Amniotic stem cell (primary cell): ENCODE data around the gene IL18BP.

Source experiments
- DNase-seq: peaks from one replicate; lab custom pipeline; 2025; lab: John Stamatoyannopoulos, UW

The IL18BP gene

GRCh38 chr11:71996946-71997345 lies 1.8 kb upstream of the IL18BP start:
- DNase-seq = no peak

GRCh38 chr11:71997594-71997993 lies 1.1 kb upstream of the IL18BP start:
- DNase-seq = no peak

GRCh38 chr11:71998061-71998460 lies 648 bp upstream of the IL18BP start:
- no peak for DNase-seq

- no peak for DNase-seq
These were observed 653 bp downstream of the IL18BP start for GRCh38 chr11:71999362-71999761.

- no peak for DNase-seq
These were observed 1.1 kb downstream of the IL18BP start for GRCh38 chr11:71999798-72000197.

- no peak for DNase-seq
These were observed 1.6 kb downstream of the IL18BP start for GRCh38 chr11:72000202-72000867.

- no peak for DNase-seq
These were observed 2.6 kb downstream of the IL18BP start for GRCh38 chr11:72001285-72001684.

- DNase-seq = no peak
These were observed 3.3 kb downstream of the IL18BP start for GRCh38 chr11:72001834-72002591.

GRCh38 chr11:72002841-72003775 lies 4.4 kb downstream of the IL18BP start:
- no peak for DNase-seq

- no peak for DNase-seq
These were observed 5.1 kb downstream of the IL18BP start for GRCh38 chr11:72003776-72004171.

- no peak for DNase-seq
These were observed 6.0 kb downstream of the IL18BP start for GRCh38 chr11:72004515-72005346.

- DNase-seq = no peak
These were observed 6.9 kb downstream of the IL18BP start for GRCh38 chr11:72005347-72006260.

- DNase-seq = no peak
These were observed 7.8 kb downstream of the IL18BP start for GRCh38 chr11:72006309-72007088.

GRCh38 chr11:72007089-72007476 lies 8.4 kb downstream of the IL18BP start:
- no peak for DNase-seq

- DNase-seq = no peak
These were observed 8.9 kb downstream of the IL18BP start for GRCh38 chr11:72007587-72007986.

- DNase-seq = no peak
These were observed 10.0 kb downstream of the IL18BP start for GRCh38 chr11:72008728-72009127.

GRCh38 chr11:72009156-72009555 lies 10.4 kb downstream of the IL18BP start:
- DNase-seq = no peak

- DNase-seq = no peak
These were observed 12.0 kb downstream of the IL18BP start for GRCh38 chr11:72010529-72011233.

GRCh38 chr11:72012091-72012630 lies 13.5 kb downstream of the IL18BP start:
- no peak for DNase-seq
